ENCODE data around the gene SYNE3. TPM values are rescaled to one million over a fixed set of nuclear protein-coding genes. Genes with fewer than 3 reads are reported as not detected.
A peak's percentile ranks its signal among the peaks of the same experiment; 100 is the strongest.

Gene SYNE3
- total RNA-seq, 2 donors from 2014 or later: 8.2 to 13.2 TPM

DNA sequence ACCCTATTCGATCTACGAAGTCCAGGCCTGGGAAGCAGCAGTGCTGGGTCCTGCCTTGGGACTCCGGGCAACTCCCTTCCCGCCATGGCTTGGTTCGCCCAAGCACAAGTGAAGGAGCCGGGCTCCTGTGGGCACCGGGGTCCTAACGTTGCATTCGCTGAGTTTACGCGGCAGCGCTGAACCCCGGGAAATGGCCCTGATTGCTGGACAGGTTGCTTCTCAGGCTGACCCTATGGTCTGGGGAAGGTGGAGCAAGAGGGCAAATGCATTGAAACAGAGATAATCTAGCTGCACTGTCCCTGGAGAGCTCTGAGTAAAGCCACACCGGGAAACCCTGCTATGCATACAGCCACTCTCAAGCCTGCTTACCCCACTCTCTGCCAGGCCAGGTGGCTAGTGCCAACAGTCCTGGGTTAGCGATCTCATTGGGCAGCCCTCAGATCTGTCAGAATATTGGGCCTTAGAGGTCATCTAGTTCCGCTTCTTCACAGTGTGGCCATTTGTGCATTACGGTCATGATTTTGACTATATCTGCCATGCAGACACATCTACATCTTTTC is 11.3 kb downstream of the SYNE3 start:
- H3K4me3 ChIP-seq: no peak overlapping the region
- peaks cover 0 to 80% of the 10 kb centered on the region in 2 donors for H3K4me1 ChIP-seq
- H3K27me3 ChIP-seq: no peaks in the 10 kb centered on the region
- DNase-seq (ENCODE audit: low spot score): no peak
- peak overlapping the region in 1 of 2 donors; percentile 31 for H3K27ac ChIP-seq
- no peaks in the 10 kb centered on the region for H3K36me3 ChIP-seq
- H3K9me3 ChIP-seq: no peaks in the 10 kb centered on the region
- TF ChIP-seq, protein P1, sequence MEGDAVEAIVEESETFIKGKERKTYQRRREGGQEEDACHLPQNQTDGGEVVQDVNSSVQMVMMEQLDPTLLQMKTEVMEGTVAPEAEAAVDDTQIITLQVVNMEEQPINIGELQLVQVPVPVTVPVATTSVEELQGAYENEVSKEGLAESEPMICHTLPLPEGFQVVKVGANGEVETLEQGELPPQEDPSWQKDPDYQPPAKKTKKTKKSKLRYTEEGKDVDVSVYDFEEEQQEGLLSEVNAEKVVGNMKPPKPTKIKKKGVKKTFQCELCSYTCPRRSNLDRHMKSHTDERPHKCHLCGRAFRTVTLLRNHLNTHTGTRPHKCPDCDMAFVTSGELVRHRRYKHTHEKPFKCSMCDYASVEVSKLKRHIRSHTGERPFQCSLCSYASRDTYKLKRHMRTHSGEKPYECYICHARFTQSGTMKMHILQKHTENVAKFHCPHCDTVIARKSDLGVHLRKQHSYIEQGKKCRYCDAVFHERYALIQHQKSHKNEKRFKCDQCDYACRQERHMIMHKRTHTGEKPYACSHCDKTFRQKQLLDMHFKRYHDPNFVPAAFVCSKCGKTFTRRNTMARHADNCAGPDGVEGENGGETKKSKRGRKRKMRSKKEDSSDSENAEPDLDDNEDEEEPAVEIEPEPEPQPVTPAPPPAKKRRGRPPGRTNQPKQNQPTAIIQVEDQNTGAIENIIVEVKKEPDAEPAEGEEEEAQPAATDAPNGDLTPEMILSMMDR (IDR thresholded peaks at IDR 0.05): no peak

DNA sequence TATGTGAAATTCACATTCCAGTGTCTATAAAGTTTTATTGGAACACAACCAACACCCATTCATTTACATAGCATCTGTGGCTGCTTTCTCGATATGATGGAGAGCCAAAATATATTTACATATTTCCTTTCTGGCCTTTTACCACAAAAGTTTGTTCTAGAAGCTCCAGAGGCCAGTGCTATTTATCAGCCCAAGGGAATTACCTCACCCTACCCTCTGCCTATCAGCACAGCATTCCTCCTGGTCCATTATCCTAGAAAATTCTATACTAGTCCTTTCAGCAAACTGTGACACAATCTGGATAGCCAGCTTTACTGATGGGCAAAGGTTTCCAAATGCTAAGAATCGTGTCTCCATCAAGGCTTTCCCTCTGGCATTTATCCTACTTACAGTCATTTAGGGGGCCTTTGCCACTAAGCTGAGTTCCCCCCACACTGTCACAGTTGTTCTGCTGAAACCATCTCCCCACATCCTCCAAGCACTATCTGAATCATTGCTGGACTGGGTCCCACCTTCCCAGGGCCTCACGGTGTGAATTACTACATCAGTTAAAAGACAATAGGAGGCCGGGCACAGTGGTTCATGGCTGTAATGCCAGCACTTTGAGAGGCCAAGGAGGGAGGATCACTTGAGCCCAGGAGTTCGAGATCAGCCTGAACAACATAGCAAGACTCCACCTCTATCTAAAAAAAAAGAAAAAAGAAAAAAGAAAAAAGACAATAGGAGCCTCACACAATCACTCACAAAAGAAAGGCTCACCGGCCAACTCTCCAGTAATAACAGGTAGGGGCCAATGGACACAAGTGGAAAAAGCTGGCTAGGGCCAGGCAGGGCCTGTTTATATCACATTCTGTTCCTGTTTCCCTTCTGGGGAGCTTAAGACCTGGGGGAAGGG is 12.1 kb downstream of the SYNE3 start:
- Histone ChIP-seq H3K9me3 (no peaks in the 10 kb centered on the region), H3K36me3 (no peaks in the 10 kb centered on the region), H3K27ac (peak overlapping the region in 1 of 2 donors; percentile 31), H3K4me3 (no peak overlapping the region), H3K4me1 (peaks cover 0 to 83% of the 10 kb centered on the region in 2 donors), H3K27me3 (no peaks in the 10 kb centered on the region)
- TF ChIP-seq, protein P1 (IDR thresholded peaks at IDR 0.05): no peak
- DNase-seq (ENCODE audit: low spot score): no peak

DNA sequence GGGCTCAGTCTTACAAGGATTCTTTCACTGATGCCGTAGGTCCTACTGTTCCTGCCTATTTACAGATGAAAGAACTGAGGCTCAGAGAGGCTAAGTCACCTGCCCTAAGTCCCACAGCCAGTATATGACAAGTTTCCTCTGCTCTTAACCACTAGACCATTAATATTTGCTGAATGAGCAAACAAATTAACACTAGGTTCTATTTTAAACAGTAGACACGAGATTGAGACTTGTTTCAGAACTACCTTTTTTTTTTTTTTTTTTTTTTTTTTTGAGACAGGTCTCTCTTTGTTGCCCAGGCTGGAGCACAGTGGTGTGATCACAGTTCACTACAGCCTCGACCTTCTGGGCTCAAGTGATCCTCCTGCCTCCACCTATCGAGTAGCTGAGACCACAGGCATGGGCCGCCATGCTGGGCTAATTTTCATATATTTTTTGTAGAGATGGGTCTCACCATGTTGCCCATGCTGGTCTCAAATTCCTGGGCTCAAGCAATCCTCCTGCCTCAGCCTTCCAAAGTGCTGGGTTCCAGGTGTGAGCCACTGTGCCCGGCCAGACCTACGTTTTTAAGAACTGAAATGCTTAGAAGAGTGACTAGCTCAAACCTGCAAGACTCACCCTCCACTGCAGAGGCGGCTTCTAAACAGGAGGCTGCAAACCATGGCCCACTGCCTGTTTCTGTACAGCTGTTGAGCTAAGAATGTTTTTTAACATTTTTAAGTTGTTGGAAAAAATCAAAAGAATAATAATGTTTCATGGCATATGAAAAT is 12.9 kb downstream of the SYNE3 start:
- no peaks in the 10 kb centered on the region for H3K27me3 ChIP-seq
- TF ChIP-seq, protein P1 (IDR thresholded peaks at IDR 0.05): no peak
- no peak overlapping the region for H3K27ac ChIP-seq
- peaks cover 0 to 85% of the 10 kb centered on the region in 2 donors for H3K4me1 ChIP-seq
- no peaks in the 10 kb centered on the region for H3K36me3 ChIP-seq
- no peak for DNase-seq (ENCODE audit: low spot score)
- H3K4me3 ChIP-seq: no peak overlapping the region
- H3K9me3 ChIP-seq: no peaks in the 10 kb centered on the region

DNA sequence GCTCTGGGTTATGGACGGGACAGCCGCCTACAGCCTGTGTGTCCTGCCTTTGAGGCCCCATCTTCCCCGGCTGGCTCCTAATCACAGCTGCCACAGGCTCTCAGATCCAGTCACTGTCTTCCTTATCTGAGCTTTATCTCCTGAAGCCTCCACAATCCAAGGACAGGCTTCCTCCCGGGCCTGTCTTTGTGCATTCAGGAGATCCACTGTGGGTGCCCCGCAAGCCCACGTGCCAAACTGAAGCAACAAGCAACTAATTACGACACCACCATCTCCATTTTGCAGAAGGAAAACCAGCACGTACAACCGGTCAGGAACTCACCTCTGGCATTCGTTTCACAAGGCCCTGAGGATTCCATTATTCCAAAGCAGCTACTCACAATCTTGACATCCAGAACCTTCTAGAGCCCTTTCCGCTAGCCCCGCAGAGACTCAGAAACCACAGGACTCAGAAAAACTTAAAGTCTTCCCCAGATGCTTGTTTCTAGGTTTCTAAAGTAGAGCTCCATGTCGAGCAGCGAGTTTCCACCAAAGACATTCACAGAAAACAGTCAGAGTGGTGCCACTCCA is 14.0 kb downstream of the SYNE3 start:
- TF ChIP-seq, protein P1 (IDR thresholded peaks at IDR 0.05): no peak
- no peaks in the 10 kb centered on the region for H3K9me3 ChIP-seq
- no peaks in the 10 kb centered on the region for H3K36me3 ChIP-seq
- H3K4me1 ChIP-seq: peaks cover 0 to 85% of the 10 kb centered on the region in 2 donors
- no peak overlapping the region for H3K4me3 ChIP-seq
- no peak overlapping the region for H3K27ac ChIP-seq
- H3K27me3 ChIP-seq: no peaks in the 10 kb centered on the region
- no peak for DNase-seq (ENCODE audit: low spot score)

DNA sequence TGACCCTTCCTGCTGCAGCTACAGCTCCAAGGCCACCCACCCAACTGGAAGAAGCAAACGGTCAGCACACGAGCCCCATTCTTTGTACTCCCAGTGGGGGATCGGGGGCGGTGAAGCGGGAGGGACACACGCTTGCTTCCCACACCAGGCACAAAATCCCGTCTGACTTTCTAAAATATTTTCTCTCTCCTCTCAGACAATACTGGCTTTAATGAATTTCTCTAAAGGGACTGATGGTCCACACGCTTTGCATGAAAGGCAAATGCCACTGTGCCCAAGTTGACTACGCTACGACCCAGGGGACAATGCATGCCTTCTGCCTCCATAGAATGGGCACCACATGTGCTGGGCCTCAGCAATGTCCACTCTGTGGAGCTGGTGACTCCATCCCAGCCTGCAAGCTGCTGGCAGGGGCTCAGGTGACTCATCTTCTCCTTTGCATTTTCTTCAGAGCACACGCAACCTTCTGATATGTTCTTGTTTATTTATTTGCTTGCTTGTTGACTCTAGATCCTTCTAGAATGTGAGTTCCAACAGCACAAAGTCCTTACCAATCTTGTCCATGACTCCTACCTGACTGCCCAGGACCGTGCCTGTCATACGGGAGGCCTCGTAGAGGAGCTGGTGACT is 15.6 kb downstream of the SYNE3 start:
- Histone ChIP-seq H3K4me1 (peaks cover 0 to 88% of the 10 kb centered on the region in 2 donors), H3K9me3 (no peaks in the 10 kb centered on the region), H3K4me3 (no peak overlapping the region), H3K27ac (peak overlapping the region; percentile 49 to 57), H3K27me3 (no peaks in the 10 kb centered on the region), H3K36me3 (no peaks in the 10 kb centered on the region)
- TF ChIP-seq, protein P1 (IDR thresholded peaks at IDR 0.05): no peak
- DNase-seq (ENCODE audit: low spot score): peak; percentile 83

Measured in right atrium auricular region (tissue), 2 donors.